HG02870 (cell line): ENCODE data around the gene HMGN4.
A peak's percentile ranks its signal among the peaks of the same experiment; 100 is the strongest.
"Not testable (repeated sequence)": the region's sequence is repeated elsewhere in the genome, so short reads cannot be mapped to it uniquely, and the experiment has no call there.

ENCODE experiments used
- ATAC-seq: cut with Tn5 transposase; IDR thresholded peaks from one replicate; pipeline ENCODE4 v1.9.1; 2021; ENCODE audit warnings: mild to moderate bottlenecking, moderate library complexity; ENCODE audit not compliant: unreplicated experiment

The HMGN4 gene

GRCh38 chr6:26547363-26547762, 9.2 kb downstream of the HMGN4 start:
- ATAC-seq, result not testable (repeated sequence)

DNA sequence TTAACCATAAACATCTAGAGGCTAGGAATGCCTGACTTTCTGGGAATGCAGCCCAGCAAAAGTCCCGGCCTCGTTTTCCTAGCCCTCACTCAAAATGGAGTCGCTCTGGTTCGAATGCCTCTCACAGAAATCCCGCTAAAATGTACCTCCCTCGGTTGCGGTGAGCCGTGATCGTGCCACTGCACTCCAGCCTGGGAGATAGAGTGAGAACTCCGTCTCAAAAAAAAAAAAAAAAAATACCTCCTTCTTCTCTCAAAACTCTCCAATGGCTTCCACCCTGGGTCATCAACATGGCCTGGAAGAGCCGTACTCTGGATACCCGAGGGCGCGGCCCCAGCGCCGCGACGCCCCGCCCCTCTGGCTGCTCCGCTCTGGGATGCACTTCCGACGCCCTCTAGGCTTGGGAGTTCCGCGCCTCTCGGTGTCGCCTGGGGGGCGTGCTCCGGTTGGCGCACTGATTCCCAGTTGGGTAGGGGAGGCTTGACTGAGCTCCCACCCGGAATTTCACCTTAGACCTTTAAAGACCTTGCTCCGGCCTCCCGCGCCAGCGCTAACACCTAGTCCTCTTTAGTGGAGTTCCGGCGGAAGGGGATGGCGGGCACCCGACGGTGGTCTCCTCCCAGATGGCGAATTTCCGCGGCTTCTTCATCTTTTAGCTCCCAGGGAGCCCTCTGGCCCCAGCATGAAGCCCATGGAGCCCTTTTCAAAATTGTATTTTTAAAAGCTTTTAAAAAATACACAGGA, 12.3 kb downstream of the HMGN4 start:
- no peak for ATAC-seq

GRCh38 chr6:26552205-26552604, 14.0 kb downstream of the HMGN4 start:
- no peak for ATAC-seq

- no peak for ATAC-seq
Measured at GRCh38 chr6:26552640-26553188, 14.5 kb downstream of the HMGN4 start.

DNA sequence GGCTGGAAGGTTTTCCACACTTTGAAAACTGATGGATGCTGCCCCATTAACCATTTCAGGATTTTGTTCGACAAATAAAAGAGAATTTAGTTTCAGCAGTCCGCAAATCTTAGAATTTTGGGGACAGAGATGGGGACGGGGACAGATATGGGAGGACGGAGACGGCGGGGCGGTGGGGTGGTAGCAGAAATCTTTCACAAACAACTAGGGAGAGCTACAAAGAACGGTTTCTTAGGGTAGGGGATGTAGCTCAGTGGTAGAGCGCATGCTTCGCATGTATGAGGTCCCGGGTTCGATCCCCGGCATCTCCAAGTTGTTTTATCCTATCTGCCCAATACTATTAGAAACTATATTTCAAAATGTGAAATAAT, 15.1 kb downstream of the HMGN4 start:
- ATAC-seq, result no peak

GRCh38 chr6:26553635-26554446, 15.7 kb downstream of the HMGN4 start:
- ATAC-seq, result peak; percentile 41

DNA sequence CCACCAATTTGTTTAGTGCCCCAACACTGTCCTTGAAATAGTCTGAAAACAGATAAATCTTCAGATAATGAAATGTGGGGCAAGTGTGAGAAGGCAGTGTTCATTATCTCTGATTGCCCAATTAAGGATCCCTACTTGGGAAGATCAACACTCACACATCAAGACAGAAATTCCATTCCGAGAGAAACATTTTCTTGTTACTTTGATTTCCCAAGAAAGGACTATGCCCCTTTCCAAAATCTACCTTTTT, 16.2 kb downstream of the HMGN4 start:
- no peak for ATAC-seq

GRCh38 chr6:26554697-26555504, 16.7 kb downstream of the HMGN4 start:
- ATAC-seq, result no peak

- ATAC-seq, result no peak
Measured at GRCh38 chr6:26555505-26556262, 17.5 kb downstream of the HMGN4 start.

DNA sequence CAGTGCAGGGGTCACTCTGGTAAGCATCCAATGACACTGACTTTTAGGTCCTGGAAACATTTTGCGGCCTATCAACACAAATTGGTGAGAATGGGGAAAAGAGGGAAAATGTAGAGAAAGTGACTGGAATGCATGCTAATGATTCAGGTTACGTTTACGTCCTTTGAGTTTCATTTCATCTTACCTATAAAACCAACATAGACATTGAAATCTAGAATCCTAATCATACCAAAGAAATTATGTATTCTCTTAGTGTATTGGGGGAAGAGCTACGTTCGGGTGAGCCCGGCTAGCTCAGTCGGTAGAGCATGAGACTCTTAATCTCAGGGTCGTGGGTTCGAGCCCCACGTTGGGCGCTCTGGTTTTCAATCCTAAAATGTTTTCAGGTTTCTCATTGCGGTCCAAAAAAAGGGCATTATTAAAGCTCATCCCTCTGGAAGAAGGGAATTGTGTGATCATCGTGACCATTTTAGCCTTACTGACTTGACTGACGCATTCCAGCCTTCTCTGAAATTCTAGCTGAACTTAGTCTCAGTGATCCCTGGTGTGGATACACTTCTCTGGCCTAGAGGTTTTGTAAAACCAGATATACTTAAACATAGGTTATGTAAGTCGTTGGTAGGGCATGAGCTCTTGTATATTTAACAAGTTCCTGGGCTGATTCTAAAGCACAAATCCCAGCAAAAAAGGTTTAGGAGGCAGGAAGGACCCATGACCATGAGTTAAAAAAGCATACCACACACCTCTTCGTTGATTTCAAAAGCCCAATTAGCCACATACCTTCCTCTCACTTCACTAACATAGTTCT, 18.3 kb downstream of the HMGN4 start:
- no peak for ATAC-seq

DNA sequence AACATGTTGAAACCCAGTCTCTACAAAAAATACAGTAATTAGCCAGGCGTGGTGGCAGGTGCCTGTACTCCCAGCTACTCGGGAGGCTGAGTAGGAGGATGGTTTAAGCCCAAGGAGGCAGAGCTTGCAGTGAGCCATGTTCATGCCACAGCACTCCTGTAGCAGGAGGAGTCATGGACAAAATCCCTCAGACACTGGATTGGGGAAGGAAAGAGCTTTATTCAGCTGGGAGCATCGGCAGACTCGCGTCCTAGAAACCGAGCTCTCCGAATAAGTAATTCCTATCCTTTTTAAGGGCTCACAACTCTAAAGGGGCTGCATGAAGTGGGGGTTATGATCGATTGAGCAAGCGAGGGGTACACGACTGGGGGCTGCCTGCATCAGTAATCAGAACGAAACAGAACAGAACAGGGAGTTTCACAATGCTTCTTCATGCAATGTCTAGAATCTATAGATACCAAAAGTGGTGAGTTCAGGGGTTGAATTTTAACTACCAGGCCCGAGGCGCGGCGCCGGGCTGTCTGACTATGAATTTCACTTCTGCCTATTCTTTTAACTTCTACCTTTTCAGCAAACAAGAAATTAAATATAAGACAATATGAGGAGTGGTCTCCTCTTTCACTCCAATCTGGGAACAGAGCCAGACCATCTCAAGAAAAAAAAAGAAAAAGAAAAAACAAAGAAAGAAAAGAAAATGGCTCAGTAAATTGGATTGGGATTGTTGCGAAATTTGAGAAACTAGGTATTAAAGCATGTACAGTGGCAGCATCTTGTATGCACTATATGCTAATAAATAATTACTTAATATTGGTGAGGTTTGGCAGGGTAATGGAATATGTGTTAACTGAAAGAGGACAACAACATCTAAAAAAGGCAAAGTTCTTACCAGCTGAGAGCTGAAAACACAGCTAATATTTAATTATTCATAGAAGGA, 23.6 kb downstream of the HMGN4 start:
- ATAC-seq, result no peak

- ATAC-seq, result no peak
Measured at GRCh38 chr6:26563488-26563887, 25.3 kb downstream of the HMGN4 start.

DNA sequence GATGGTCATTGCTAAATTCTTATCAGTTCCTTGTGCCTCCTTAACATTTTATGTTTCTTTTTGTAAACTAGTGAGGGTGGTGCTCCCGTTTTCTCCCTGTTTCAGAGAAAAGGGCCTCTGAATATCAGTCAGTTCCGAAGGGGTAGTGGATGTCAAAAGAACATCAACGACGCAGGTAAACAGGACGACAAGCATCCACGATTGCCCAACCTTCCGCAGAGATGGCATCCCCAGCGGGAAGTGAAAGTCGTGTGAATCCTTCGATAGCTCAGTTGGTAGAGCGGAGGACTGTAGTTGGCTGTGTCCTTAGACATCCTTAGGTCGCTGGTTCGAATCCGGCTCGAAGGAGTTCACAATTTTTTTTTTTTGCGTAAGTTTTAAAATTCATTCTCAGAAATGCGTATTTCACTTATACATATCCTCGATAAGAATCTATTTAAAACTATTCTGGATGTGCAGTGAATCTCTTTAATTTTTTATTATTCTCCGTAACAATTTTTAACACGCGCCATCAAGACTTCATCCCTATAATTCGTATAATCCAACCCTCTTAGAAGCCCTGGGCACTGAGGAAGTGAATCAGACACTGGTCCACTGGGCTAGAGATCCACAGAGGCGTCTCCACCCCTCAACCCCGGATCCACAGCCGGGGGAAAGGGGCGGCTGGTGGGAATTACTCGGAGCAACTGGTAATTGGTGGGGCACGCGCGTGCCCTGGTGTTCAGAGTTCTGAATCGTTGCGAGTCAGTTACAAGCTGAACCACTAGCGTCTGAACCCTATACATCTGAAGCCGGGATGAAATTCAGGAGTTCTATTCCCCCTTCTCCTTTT, 30.7 kb downstream of the HMGN4 start:
- ATAC-seq, result no peak

DNA sequence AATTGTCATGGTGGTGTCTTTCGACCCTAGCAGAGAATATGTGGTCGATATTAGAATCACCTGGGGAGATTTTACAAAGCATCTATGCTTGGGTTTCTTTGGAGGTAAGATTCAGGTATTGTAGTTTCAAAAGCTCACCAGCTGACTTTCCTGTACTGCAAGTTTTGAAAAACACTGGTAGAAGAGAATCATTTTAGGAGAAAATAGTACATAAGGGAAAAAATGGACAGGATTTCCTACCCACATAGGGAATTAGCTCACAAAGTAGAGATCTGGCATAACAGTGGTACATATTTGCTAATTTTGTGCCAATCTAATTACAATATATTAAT, 31.2 kb downstream of the HMGN4 start:
- ATAC-seq, result no peak

GRCh38 chr6:26570027-26570809, 32.1 kb downstream of the HMGN4 start:
- ATAC-seq, result no peak

DNA sequence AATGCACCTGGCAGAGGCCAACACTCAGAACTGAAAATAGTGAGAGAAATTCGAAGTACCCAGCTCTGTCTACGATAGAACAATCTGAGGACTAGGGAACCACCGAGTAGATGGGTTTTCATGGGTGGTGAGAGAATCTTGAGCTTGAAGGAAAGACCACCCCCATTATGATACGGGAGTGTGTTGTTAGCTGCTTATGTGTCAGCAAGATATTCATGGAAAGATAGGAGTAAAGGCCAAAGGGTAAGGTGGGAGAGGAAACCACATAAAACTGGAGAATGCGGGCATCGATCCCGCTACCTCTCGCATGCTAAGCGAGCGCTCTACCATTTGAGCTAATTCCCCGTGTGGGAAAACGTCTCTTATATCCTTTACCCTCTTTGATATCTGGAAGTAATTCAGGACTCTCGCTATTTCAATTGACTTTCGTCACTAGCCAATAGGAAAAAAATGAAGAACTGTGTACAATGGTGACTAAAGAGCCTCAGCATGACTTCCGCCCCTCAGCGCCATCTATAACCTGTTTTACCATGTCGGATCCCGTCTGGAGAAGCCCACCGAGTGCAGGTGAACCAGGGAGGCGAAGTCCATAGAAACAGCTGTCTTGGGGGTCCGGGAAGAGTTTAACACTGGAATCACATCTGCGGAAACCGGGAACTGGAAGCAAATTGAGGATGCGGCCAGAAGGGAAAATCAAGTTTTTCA, 33.6 kb downstream of the HMGN4 start:
- ATAC-seq, result no peak

GRCh38 chr6:26575494-26575939, 37.4 kb downstream of the HMGN4 start:
- no peak for ATAC-seq
